Stimulated activated CD8-positive, alpha-beta memory T cell treated with anti-CD3 and anti-CD28 coated beads, Interleukin-7, amount 100 ng/mL, for 4 hours (primary cell): ENCODE measurements around the gene PLCXD1.
"Not testable (repeated sequence)": the region's sequence is repeated elsewhere in the genome, so short reads cannot be mapped to it uniquely, and the experiment has no call there.

Experiments used
- DNase-seq, 2 donors: peaks; one replicate each; pipeline ENCODE4 v3.0.0-alpha.2; 2020; ENCODE audit warnings: low read depth in 2 of 2

Gene PLCXD1, protein sequence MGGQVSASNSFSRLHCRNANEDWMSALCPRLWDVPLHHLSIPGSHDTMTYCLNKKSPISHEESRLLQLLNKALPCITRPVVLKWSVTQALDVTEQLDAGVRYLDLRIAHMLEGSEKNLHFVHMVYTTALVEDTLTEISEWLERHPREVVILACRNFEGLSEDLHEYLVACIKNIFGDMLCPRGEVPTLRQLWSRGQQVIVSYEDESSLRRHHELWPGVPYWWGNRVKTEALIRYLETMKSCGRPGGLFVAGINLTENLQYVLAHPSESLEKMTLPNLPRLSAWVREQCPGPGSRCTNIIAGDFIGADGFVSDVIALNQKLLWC

DNA sequence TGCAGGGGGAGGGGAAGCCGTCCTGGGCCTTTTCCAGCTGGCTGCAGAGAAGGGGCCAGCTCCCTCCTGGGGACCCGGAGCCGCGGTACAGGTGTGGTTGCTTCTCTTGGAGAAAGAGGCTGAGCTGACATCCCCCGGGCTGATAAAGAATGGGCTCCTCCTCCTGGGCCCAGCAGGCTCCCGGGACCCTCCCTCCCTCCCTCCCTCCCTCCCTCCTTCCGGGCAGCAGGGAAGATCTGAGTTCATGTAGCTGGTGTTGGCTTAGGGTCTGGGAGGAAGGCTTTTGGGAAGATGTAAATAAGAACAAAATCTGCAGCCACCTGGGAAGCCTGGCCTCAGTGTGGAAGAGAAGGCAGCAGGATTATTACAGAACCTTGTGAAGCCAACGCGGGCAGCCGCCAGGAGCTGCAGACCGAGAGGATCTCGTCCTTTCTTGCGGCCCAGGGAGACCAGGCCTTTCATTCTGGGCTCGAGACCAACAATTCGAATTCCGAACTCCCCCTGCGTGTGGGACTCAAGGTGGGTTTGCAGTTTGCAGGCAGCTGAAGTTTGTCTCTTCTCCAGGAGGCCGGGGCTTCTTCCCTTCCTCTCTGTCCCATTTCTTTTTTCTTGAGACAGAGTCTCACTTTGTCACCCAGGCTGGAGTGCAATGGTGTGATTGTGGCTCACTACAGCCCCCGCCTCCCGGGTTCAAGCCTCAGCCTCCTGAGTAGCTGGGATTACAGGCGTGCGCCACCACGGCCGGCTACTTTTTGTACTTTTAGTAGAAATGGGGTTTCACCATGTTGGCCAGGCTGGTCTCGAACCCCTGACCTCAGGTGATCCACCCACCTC lies at the start of gene PLCXD1:
TSS of gene PLCXD1 (plus strand) at position 216 of the 834 bp plus-strand sequence. CDS start 2,807 bp downstream, outside the sequence.
- DNase-seq, result no peak

- DNase-seq, result not testable (repeated sequence)
Measured at GRCh38 chrX:231637-232277, 49.4 kb upstream of the PLCXD1 start.

DNA sequence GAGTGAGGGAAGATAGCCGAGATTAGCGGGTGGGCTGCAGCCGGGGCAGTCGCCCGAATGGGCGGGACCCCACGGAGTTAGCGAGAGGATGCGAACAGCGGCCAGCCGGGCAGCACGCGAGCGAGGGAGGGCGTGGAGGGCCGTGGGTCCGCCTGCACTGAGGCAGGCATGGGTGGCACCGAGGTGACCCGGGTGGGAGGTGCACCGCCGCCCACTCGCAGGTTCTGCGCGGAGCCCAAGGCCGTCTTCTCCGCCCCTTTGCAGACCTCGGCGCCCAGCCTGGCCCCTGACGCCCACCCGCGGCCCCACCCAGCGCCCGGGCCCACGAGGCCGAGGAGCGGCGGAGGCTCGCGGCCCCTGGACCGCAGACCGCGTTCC lies 48.9 kb upstream of the PLCXD1 start:
- not testable (repeated sequence) for DNase-seq

- not testable (repeated sequence) for DNase-seq
Measured at GRCh38 chrX:236201-236600, 45.0 kb upstream of the PLCXD1 start.

DNA sequence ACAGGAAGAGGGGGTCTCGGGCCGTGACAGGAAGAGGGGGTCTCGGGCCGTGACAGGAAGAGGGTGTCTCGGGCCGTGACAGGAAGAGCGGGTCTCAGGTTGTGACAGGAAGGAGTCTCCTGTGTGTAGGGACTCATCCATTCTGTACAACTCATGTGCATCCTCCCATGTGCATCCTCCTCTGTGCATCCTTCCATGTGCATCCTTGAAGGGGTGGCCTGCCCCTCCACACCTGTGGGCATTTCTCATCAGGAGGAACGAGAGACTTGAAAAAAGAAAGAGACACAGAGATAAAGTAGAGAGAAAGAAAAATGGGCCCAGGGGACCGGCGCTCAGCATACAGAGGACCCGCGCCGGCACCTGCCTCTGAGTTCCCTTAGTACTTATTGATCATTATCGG lies 30.2 kb upstream of the PLCXD1 start:
- no peak for DNase-seq

- not testable (repeated sequence) for DNase-seq
Measured at GRCh38 chrX:251396-252243, 29.6 kb upstream of the PLCXD1 start.

GRCh38 chrX:252244-252956 lies 28.8 kb upstream of the PLCXD1 start:
- no peak for DNase-seq

DNA sequence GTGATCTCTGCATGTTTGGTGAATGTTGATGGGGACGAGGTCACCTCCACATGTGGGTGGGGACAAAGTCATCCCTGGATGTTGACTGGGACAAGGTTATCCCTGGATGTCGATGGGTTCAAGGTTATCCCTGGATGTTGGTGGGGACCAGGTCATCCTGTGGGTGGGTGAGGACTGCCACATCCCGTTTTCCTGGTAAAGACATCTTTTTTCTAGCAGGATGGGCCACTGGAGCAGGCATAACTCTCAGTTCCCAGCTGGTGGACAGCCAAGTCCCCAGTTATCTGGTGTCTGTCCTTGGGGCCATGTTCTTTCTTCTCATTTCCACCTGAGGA lies 28.3 kb upstream of the PLCXD1 start:
- DNase-seq, result no peak

- no peak for DNase-seq
Measured at GRCh38 chrX:253451-254297, 27.5 kb upstream of the PLCXD1 start.

GRCh38 chrX:254630-255215 lies 26.5 kb upstream of the PLCXD1 start:
- no peak for DNase-seq

GRCh38 chrX:255923-256331 lies 25.3 kb upstream of the PLCXD1 start:
- DNase-seq, result no peak

DNA sequence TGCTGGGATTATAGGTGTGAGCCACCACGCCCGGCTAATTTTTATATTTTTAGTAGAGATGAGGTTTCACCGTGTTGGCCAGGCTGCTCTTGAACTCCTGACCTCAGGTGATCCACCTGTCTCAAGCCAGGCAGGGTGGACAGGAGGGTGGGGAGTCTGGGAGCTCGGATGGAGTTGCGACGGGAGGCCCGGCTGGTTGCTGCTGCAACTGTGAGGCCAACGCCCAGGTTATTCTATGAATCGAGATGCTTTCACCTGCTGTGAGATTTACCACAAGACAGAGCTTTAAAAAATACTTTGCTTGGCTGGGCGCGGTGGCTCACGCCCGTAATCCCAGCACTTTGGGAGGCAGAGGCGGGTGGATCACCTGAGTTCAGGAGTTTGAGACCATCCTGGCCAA lies 24.1 kb upstream of the PLCXD1 start:
- DNase-seq, result not testable (repeated sequence)

- DNase-seq, result no peak
Measured at GRCh38 chrX:257681-258289, 23.4 kb upstream of the PLCXD1 start.

GRCh38 chrX:258291-259040 lies 22.7 kb upstream of the PLCXD1 start:
- no peak for DNase-seq

- no peak for DNase-seq
Measured at GRCh38 chrX:259692-260355, 21.4 kb upstream of the PLCXD1 start.

DNA sequence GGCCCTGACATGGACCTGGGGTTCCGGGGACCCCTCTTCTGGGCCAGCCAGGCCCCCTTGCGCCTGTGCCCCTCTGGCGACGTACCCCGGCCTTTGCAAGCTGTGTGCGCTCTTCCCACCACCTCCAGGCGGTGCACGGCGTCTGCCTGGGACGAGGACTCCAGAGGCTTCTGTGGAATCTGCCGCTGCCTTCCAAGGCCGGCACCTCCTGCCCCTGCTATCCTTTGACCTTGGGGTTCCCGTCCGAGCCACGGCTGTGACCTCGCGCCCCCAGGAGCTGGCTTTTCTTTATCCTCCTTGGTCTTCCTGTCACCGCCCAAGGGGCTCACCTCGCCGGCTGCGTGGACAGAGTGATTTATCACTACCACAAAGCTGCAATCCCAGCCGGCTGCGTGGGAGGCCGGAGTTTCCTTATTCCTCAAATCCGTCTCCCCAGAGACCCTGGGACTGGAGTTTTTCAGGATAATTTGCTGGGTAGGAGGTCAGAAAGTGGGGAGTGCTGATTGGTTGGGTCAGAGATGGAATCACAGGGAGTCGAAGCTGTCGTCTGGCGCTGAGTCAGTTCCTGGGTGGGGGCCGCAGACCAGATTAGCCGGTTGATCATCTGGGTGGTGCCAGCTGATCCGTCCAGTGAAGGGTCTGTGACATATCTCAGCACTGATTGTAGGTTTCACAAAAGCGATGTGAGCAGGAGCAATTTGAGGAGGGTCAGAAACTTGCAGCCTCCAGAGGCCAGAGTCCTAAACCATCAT lies 19.8 kb upstream of the PLCXD1 start:
- DNase-seq, result no peak

DNA sequence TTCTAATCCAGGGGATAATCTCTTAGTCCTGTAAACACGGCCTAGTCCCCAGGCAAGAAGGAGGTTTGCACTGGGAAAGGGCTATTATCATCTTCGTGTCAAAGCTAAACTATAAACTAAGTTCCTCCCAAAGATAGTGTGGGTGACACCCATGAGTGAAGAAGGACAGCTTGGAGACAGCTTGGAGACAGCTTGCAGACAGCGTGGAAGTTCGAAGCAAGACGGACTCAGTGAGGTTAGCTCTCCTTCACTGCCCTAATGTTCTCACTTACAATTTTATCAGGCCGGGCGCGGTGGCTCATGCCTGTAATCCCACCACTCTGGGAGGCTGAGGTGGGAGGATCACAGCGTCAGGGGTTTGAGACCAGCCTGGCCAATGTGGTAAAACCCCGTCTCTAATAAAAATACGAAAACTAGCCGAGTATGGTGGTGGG lies 19.2 kb upstream of the PLCXD1 start:
- no peak for DNase-seq
